Smooth muscle cell (in vitro differentiated cells): ENCODE results near the gene P3H2. TPM values are rescaled to one million over a fixed set of nuclear protein-coding genes. Genes with fewer than 3 reads are reported as not detected.
"Not testable (repeated sequence)": the region's sequence is repeated elsewhere in the genome, so short reads cannot be mapped to it uniquely, and the experiment has no call there.

Experiments
- DNase-seq: peaks from one replicate; lab custom pipeline; 2025; ENCODE audit not compliant: unreplicated experiment; lab: John Stamatoyannopoulos, UW
- H2AFZ ChIP-seq: fragments of 200-600 bp; sonication (generic); 2 replicates; pipeline ENCODE4 v1.6.0; 2016; ENCODE audit warnings: antibody characterized with exemption, low read depth, mild to moderate bottlenecking
- H3F3A ChIP-seq: fragments of 200-600 bp; sonication (generic); 2 replicates; pipeline ENCODE4 v1.6.0; 2017; ENCODE audit warnings: antibody characterized with exemption, low read depth
- H3K27ac ChIP-seq: fragments of 200-600 bp; sonication (generic); 2 replicates; pipeline ENCODE4 v1.5.1; 2016; ENCODE audit warnings: low read depth, mild to moderate bottlenecking
- H3K27me3 ChIP-seq: fragments of 200-600 bp; sonication (generic); 2 replicates; pipeline ENCODE4 v1.6.1; 2016; ENCODE audit warnings: low read depth, mild to moderate bottlenecking
- H3K36me3 ChIP-seq: fragments of 200-600 bp; sonication (generic); 2 replicates; pipeline ENCODE4 v1.5.1; 2016; ENCODE audit warnings: low read depth
- H3K4me1 ChIP-seq: fragments of 200-600 bp; sonication (generic); 2 replicates; pipeline ENCODE4 v1.5.1; 2016; ENCODE audit warnings: low read depth
- H3K4me2 ChIP-seq: fragments of 200-600 bp; sonication (generic); 2 replicates; pipeline ENCODE4 v1.6.0; 2016; ENCODE audit warnings: mild to moderate bottlenecking
- H3K4me3 ChIP-seq: fragments of 200-600 bp; sonication (generic); 2 replicates; pipeline ENCODE4 v1.5.1; 2016; ENCODE audit warnings: mild to moderate bottlenecking
- H3K79me2 ChIP-seq: fragments of 200-600 bp; sonication (generic); 2 replicates; pipeline ENCODE4 v1.6.0; 2016; ENCODE audit warnings: low read depth, mild to moderate bottlenecking
- H3K9ac ChIP-seq: fragments of 200-600 bp; sonication (generic); 2 replicates; pipeline ENCODE4 v1.6.0; 2016; ENCODE audit warnings: low read depth
- H3K9me3 ChIP-seq: fragments of 200-600 bp; sonication (generic); replicated peaks from 2 replicates; pipeline ENCODE4 v1.5.1; 2016; ENCODE audit warnings: low read depth
- H4K20me1 ChIP-seq: fragments of 200-600 bp; sonication (generic); 2 replicates; pipeline ENCODE4 v1.6.0; 2016; ENCODE audit warnings: low read depth
- WGBS: methylation state at CpG from one replicate; pipeline ENCODE4 v1.1.7; 2016; ENCODE audit warnings: low lambda C conversion rate; 5-methylcytosine and 5-hydroxymethylcytosine counted together
- polyA plus RNA-seq: library from polyadenylated mRNA; unstranded; fragments of >200 nt; fragmentation: Nextera tagmentation; extraction: Ambion mirVana; gene quantifications from 2 replicates; pipeline ENCODE4 v1.2.1, GENCODE V29; 2016
- total RNA-seq: library from RNA; depleted of rRNA; stranded (reverse); fragments of >200 nt; gene quantifications from 2 replicates; pipeline ENCODE4 v1.2.3, GENCODE V29; 2014
- TF ChIP-seq, protein P1 (sequence below): fragments of 200-600 bp; sonication (generic); IDR thresholded peaks from 2 replicates; pipeline ENCODE4 v1.5.1; 2017; ENCODE audit warnings: borderline replicate concordance, mild to moderate bottlenecking, antibody characterized with exemption; ENCODE audit not compliant: insufficient read depth, poor library complexity, severe bottlenecking

P3H2 gene
- total and polyA plus RNA-seq, 2 experiments from 2014 or later: 6.5 to 27.3 TPM

DNA sequence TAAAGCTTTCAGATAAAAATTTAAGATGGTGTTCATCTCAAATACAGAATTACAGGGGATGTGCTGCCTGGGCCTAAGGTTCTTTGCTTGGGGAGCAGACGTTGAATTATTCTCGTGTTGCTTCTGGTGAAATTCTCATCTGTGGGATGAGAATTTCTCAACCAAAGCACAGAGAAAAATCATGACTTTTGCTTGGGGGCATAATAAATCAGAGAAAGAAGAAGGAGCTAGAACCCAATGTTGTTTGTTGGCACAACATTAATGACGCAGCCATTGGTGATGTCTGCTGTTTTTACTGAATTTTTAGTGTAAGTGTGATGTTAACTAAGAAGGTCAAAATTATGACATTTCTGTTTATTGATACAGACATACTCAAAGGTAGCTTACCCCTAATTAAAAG is 35.7 kb downstream of the P3H2 start:
- TF ChIP-seq, protein P1, sequence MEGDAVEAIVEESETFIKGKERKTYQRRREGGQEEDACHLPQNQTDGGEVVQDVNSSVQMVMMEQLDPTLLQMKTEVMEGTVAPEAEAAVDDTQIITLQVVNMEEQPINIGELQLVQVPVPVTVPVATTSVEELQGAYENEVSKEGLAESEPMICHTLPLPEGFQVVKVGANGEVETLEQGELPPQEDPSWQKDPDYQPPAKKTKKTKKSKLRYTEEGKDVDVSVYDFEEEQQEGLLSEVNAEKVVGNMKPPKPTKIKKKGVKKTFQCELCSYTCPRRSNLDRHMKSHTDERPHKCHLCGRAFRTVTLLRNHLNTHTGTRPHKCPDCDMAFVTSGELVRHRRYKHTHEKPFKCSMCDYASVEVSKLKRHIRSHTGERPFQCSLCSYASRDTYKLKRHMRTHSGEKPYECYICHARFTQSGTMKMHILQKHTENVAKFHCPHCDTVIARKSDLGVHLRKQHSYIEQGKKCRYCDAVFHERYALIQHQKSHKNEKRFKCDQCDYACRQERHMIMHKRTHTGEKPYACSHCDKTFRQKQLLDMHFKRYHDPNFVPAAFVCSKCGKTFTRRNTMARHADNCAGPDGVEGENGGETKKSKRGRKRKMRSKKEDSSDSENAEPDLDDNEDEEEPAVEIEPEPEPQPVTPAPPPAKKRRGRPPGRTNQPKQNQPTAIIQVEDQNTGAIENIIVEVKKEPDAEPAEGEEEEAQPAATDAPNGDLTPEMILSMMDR: no peak
- Histone ChIP-seq H3K79me2 (no peaks in the 10 kb centered on the region), H3K4me3 (no peak overlapping the region), H4K20me1 (no peaks in the 10 kb centered on the region), H3K27me3 (no peaks in the 10 kb centered on the region), H2AFZ (no peak overlapping the region), H3K9ac (no peak overlapping the region), H3F3A (no peaks in the 10 kb centered on the region), H3K4me1 (peaks cover 8% of the 10 kb centered on the region), H3K36me3 (no peaks in the 10 kb centered on the region), H3K27ac (no peak overlapping the region), H3K4me2 (no peak overlapping the region), H3K9me3 (no peaks in the 10 kb centered on the region)
- 89% methylated on average over 3 of the region's 3 CpGs for WGBS
- no peak for DNase-seq

GRCh38 chr3:190083635-190084034 is 37.1 kb downstream of the P3H2 start:
- no peaks in the 10 kb centered on the region for H4K20me1 ChIP-seq
- TF ChIP-seq, protein P1: no peak
- no peak overlapping the region for H3K9ac ChIP-seq
- H3F3A ChIP-seq: no peaks in the 10 kb centered on the region
- H3K4me1 ChIP-seq: peaks cover 8% of the 10 kb centered on the region
- H3K79me2 ChIP-seq: no peaks in the 10 kb centered on the region
- H3K4me2 ChIP-seq: no peak overlapping the region
- H3K9me3 ChIP-seq: no peaks in the 10 kb centered on the region
- WGBS: 77% methylated on average over 3 of the region's 3 CpGs
- no peak overlapping the region for H3K27ac ChIP-seq
- no peaks in the 10 kb centered on the region for H3K27me3 ChIP-seq
- H2AFZ ChIP-seq: no peak overlapping the region
- H3K4me3 ChIP-seq: no peak overlapping the region
- H3K36me3 ChIP-seq: no peaks in the 10 kb centered on the region
- DNase-seq: no peak

DNA sequence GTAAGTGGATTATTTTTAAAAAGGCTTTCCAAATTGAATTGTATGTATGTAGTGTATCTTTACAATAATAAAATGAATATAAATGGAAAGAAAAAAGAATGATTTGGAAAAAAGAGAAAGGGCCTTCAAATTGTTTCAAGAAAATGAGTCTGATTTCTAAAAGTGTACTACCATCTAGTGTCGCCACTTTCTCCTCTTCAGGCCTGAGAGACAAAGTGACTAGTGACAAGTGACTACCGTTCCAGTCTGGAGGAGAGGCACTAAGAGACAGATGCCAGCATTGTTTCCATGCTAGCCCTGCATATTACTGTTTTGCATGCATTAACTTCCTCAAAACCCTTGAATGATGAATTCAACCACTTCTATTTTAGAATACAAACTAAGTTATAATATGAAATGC is 39.3 kb downstream of the P3H2 start:
- no peak for DNase-seq
- H3K4me2 ChIP-seq: no peak overlapping the region
- no peaks in the 10 kb centered on the region for H3K27me3 ChIP-seq
- H3K27ac ChIP-seq: no peak overlapping the region
- no peaks in the 10 kb centered on the region for H3K36me3 ChIP-seq
- no peak overlapping the region for H2AFZ ChIP-seq
- H4K20me1 ChIP-seq: no peaks in the 10 kb centered on the region
- no peak overlapping the region for H3K9ac ChIP-seq
- TF ChIP-seq, protein P1: no peak
- H3F3A ChIP-seq: no peaks in the 10 kb centered on the region
- 81% methylated on average over 2 of the region's 2 CpGs for WGBS
- H3K79me2 ChIP-seq: no peaks in the 10 kb centered on the region
- H3K4me1 ChIP-seq: peaks cover 19% of the 10 kb centered on the region
- H3K4me3 ChIP-seq: no peak overlapping the region
- no peaks in the 10 kb centered on the region for H3K9me3 ChIP-seq

GRCh38 chr3:190079173-190079572 is 41.5 kb downstream of the P3H2 start:
- not testable (repeated sequence) for H3K4me3 ChIP-seq, H3K36me3 ChIP-seq, H3K9me3 ChIP-seq, H3K9ac ChIP-seq, H3K4me2 ChIP-seq, H4K20me1 ChIP-seq, H3K27me3 ChIP-seq, H2AFZ ChIP-seq, DNase-seq, H3F3A ChIP-seq, H3K79me2 ChIP-seq, H3K27ac ChIP-seq
- WGBS: 100% methylated on average over 2 of the region's 2 CpGs
- peaks cover 16% of the 10 kb centered on the region for H3K4me1 ChIP-seq
